HG03354 (cell line): Measurements from ENCODE around the gene CACNA2D1.

Experiments used
- ATAC-seq: cut with Tn5 transposase; IDR thresholded peaks from one replicate; pipeline ENCODE4 v1.9.1; 2021; ENCODE audit warnings: mild to moderate bottlenecking; ENCODE audit not compliant: unreplicated experiment, poor library complexity, severe bottlenecking

The CACNA2D1 gene

GRCh38 chr7:81956520-81956919, 487.1 kb downstream of the CACNA2D1 start:
- ATAC-seq: peak; percentile 94

- no peak for ATAC-seq
Measured at GRCh38 chr7:81949306-81949705, 494.3 kb downstream of the CACNA2D1 start.

- no peak for ATAC-seq
Measured at GRCh38 chr7:81944058-81944457, 499.5 kb downstream of the CACNA2D1 start.

- ATAC-seq: no peak
Measured at GRCh38 chr7:81937091-81937490, 506.5 kb downstream of the CACNA2D1 start.

- no peak for ATAC-seq
Measured at GRCh38 chr7:81934596-81935301, 508.8 kb downstream of the CACNA2D1 start.

- no peak for ATAC-seq
Measured at GRCh38 chr7:81932936-81933335, 510.6 kb downstream of the CACNA2D1 start.

GRCh38 chr7:81929386-81929785, 514.2 kb downstream of the CACNA2D1 start:
- ATAC-seq: no peak

GRCh38 chr7:81926154-81926553, 517.4 kb downstream of the CACNA2D1 start:
- ATAC-seq: no peak

- peak; percentile 84 for ATAC-seq
Measured at GRCh38 chr7:81925530-81925929, 518.0 kb downstream of the CACNA2D1 start.

- ATAC-seq: no peak
Measured at GRCh38 chr7:81924494-81924893, 519.1 kb downstream of the CACNA2D1 start.

GRCh38 chr7:81919494-81919893, 524.1 kb downstream of the CACNA2D1 start:
- ATAC-seq: no peak

GRCh38 chr7:81908220-81908619, 535.4 kb downstream of the CACNA2D1 start:
- ATAC-seq: no peak

GRCh38 chr7:81903115-81903514, 540.5 kb downstream of the CACNA2D1 start:
- ATAC-seq: peak; percentile 41

- peak; percentile 63 for ATAC-seq
Measured at GRCh38 chr7:81902536-81902935, 541.0 kb downstream of the CACNA2D1 start.
